ENCODE measurements around the gene MX2. TPM values are rescaled to one million over a fixed set of nuclear protein-coding genes. Genes with fewer than 3 reads are reported as not detected.
A peak's percentile ranks its signal among the peaks of the same experiment; 100 is the strongest.

Gene MX2
- total and polyA plus RNA-seq, 10 of the 15 experiments (the other 5 are each of a cell fraction or from before 2014, with no cell fraction given) = 10.5 to 167 (median 46.1) TPM

GRCh38 chr21:41366522-41367151 lies 4.8 kb downstream of the MX2 start (continued):
- TF ChIP-seq, protein P1, sequence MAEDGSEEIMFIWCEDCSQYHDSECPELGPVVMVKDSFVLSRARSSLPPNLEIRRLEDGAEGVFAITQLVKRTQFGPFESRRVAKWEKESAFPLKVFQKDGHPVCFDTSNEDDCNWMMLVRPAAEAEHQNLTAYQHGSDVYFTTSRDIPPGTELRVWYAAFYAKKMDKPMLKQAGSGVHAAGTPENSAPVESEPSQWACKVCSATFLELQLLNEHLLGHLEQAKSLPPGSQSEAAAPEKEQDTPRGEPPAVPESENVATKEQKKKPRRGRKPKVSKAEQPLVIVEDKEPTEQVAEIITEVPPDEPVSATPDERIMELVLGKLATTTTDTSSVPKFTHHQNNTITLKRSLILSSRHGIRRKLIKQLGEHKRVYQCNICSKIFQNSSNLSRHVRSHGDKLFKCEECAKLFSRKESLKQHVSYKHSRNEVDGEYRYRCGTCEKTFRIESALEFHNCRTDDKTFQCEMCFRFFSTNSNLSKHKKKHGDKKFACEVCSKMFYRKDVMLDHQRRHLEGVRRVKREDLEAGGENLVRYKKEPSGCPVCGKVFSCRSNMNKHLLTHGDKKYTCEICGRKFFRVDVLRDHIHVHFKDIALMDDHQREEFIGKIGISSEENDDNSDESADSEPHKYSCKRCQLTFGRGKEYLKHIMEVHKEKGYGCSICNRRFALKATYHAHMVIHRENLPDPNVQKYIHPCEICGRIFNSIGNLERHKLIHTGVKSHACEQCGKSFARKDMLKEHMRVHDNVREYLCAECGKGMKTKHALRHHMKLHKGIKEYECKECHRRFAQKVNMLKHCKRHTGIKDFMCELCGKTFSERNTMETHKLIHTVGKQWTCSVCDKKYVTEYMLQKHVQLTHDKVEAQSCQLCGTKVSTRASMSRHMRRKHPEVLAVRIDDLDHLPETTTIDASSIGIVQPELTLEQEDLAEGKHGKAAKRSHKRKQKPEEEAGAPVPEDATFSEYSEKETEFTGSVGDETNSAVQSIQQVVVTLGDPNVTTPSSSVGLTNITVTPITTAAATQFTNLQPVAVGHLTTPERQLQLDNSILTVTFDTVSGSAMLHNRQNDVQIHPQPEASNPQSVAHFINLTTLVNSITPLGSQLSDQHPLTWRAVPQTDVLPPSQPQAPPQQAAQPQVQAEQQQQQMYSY (CRISPR knock-in tag; IDR thresholded peaks at IDR 0.05) = no peak
- TF ChIP-seq SPI1 (IDR thresholded peaks at IDR 0.05; ENCODE audit: borderline replicate concordance, insufficient read depth, low read depth, low read length) (peak; percentile 19; the same call in 1 of the 2 replicates), EGR1 (IDR thresholded peaks at IDR 0.05; ENCODE audit: borderline replicate concordance in 1 of 2, low read depth in 2 of 2, low read length in 2 of 2) (no peak), SREBF2 (IDR thresholded peaks at IDR 0.05; ENCODE audit: low read length) (no peak), SUZ12 (IDR thresholded peaks at IDR 0.05; ENCODE audit: unreplicated experiment) (no peak), ZZZ3 (IDR thresholded peaks at IDR 0.05; ENCODE audit: control insufficient read depth, insufficient read length, low read depth) (no peak), BMI1 (IDR thresholded peaks at IDR 0.05; ENCODE audit: borderline replicate concordance) (peak; percentile 73; the same call in 1 of the 2 replicates), IKZF2 (IDR thresholded peaks at IDR 0.05) (peak in 1 of 2 experiments; percentile 24; a peak in 2 of 4 replicates), JUNB (IDR thresholded peaks at IDR 0.05) (no peak), YBX1 (IDR thresholded peaks at IDR 0.05) (no peak), CEBPB (IDR thresholded peaks at IDR 0.05; ENCODE audit: borderline replicate concordance in 1 of 2, low read depth in 2 of 2, low read length in 2 of 2) (no peak)
- TF ChIP-seq, protein P2, sequence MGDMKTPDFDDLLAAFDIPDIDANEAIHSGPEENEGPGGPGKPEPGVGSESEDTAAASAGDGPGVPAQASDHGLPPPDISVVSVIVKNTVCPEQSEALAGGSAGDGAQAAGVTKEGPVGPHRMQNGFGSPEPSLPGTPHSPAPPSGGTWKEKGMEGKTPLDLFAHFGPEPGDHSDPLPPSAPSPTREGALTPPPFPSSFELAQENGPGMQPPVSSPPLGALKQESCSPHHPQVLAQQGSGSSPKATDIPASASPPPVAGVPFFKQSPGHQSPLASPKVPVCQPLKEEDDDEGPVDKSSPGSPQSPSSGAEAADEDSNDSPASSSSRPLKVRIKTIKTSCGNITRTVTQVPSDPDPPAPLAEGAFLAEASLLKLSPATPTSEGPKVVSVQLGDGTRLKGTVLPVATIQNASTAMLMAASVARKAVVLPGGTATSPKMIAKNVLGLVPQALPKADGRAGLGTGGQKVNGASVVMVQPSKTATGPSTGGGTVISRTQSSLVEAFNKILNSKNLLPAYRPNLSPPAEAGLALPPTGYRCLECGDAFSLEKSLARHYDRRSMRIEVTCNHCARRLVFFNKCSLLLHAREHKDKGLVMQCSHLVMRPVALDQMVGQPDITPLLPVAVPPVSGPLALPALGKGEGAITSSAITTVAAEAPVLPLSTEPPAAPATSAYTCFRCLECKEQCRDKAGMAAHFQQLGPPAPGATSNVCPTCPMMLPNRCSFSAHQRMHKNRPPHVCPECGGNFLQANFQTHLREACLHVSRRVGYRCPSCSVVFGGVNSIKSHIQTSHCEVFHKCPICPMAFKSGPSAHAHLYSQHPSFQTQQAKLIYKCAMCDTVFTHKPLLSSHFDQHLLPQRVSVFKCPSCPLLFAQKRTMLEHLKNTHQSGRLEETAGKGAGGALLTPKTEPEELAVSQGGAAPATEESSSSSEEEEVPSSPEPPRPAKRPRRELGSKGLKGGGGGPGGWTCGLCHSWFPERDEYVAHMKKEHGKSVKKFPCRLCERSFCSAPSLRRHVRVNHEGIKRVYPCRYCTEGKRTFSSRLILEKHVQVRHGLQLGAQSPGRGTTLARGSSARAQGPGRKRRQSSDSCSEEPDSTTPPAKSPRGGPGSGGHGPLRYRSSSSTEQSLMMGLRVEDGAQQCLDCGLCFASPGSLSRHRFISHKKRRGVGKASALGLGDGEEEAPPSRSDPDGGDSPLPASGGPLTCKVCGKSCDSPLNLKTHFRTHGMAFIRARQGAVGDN (IDR thresholded peaks at IDR 0.05) = peak; percentile 77
- TF ChIP-seq, protein P3, sequence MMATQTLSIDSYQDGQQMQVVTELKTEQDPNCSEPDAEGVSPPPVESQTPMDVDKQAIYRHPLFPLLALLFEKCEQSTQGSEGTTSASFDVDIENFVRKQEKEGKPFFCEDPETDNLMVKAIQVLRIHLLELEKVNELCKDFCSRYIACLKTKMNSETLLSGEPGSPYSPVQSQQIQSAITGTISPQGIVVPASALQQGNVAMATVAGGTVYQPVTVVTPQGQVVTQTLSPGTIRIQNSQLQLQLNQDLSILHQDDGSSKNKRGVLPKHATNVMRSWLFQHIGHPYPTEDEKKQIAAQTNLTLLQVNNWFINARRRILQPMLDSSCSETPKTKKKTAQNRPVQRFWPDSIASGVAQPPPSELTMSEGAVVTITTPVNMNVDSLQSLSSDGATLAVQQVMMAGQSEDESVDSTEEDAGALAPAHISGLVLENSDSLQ (IDR thresholded peaks at IDR 0.05) = peak; percentile 33; the same call in 1 of the 2 replicates

All from GM12878 (cell line).